Dedifferentiated amniotic fluid mesenchymal stem cell (primary cell): ENCODE measurements around the gene ZNF783.

Experiments
- DNase-seq: peaks from one replicate; pipeline ENCODE4 v3.0.0-alpha.2; 2016; ENCODE audit errors: extremely low spot score

The ZNF783 gene

DNA sequence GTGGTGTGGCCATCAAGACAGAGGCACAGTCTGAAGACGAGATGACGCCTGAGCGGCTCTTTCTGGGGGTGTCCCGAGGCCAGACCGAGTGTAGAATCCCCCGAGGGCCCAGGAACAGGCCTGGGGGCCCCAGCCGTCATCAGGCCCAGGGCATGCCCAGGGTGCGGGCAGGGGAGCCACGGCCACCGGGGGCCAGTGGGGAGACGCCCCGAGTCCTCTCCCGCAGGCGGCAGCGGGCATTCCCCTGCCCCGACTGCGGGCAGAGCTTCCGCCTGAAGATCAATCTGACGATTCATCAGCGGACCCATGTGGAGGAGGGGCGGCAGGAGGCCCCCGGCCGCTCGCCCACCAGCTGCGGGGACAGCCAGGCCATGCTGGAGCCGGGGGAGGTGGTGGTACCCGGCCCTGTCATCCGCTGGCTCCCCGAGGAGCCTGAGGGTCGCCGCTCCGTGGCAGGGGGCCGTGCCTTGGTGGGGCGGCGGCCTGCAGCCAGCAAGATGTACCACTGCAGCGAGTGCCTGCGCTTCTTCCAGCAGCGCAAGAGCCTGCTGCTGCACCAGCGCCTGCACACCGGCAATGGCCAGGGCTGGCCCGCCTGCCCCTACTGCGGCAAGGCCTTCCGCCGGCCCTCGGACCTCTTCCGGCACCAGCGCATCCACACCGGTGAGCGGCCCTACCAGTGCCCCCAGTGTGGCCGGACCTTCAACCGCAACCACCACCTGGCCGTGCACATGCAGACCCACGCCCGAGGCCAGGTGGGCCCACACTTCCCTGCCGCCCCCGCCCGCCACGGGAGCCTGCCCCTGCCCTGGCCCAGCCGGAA lies 19.7 kb downstream of the ZNF783 start:
- DNase-seq = no peak

DNA sequence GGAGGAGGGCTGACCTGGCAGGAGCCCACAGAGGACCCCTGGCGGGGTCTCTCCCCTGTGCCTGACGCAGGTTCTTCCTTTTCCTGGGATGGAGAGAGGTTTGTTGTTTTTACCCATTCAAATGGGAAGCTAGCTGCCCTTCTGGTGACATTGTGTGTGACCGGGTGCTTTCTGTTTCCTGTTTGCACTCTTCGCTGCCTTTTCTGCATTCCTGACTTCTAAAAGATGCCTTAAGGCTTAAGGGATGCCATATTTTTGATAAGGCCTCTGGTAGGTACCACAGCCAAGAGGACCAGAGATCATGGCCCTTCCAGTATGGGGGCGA lies 20.3 kb downstream of the ZNF783 start:
- DNase-seq = no peak

DNA sequence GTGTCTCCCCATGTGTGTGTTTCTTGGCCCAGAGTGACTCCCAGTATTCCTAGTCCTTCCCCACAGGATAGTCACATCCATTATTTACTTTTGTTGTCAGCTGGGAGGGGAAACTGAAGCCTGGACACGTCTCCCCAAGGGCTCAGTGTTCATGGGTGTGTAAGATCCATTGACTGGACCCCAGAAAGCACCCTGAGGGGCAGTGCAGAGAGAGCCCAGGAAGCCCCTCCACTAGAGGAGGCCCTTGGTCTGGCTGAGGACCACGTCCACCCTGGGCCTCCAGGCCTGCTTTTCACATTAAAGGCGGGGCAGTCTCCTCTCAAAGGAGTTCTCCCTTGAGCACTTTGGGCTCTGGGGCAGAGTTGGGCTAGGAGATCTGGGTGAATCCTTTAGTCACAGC lies 21.3 kb downstream of the ZNF783 start:
- DNase-seq = no peak

DNA sequence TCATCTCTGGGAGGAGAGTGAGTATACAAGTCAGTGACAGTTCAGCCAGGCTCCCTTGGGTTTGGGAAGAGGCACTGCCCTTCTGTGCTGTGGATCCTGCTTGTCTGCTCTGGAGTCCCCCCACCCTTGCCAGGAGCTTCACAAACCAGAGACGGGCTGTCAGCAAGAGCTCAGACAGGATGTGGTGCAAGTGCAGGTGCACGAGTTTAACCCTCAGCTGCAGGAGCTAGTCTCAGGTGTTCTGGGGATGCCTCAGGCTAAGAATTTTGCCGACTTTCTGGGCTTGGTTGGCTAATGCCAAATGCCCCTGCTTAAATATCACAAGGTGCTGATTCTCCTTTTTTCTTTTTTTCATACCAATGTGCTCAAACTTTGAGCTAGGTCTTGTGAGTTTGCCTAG lies 22.3 kb downstream of the ZNF783 start:
- DNase-seq = no peak

DNA sequence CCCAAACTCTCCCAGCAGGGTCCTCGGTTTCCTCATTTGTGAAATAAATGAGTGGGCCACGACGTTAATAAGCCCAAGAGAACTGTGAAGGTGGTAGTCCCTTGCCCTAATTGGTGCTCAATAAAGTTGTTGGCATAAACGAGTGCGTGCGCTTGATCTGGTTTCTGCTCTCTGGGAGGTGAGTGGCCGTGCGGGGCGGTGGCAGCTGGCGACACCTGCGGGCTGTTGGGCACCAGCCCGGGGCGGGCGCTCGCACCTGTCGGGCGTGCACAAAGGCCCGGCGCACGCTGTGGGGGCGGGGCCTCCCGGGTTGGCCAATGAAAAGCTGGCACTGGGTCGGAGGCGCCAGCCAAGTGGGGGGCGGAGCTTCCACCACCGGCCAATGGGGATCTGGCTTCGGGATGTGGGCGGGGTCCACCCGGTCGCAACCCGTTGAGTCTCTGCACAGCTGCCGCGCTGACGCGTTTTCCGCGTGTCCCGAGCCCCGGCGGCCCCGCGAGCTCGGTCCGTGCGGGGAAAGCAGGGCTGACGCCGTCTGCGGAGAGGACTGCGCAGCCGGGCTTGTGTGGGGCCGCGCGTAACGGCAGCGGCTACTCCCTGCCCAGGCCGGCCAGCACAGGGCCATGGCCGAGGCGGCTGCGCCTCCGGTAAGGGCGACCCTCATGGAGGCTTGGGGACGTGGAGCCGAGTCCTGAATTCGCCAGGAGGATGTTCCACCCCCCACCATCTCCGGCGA lies 23.0 kb downstream of the ZNF783 start:
- peak; percentile 78 for DNase-seq

DNA sequence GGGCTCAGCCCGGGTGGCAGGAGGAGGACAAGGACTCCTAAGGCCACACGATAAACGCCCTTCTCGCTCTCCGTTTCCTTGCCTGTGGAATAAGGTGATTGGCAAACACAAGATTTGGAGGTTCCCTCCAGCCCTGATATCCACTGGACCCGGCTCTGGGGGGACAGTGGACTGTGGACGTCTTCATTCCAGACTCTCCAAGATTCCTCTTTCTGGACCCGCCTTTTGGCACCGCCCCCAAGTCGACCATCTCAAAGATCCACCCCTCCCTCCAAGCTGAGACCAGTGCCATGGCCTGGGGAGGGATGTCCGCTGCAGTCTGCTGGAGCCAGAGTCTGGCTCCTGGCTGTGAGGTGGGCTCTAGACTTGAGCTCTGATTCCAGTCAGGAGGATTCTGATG lies 23.6 kb downstream of the ZNF783 start:
- no peak for DNase-seq

DNA sequence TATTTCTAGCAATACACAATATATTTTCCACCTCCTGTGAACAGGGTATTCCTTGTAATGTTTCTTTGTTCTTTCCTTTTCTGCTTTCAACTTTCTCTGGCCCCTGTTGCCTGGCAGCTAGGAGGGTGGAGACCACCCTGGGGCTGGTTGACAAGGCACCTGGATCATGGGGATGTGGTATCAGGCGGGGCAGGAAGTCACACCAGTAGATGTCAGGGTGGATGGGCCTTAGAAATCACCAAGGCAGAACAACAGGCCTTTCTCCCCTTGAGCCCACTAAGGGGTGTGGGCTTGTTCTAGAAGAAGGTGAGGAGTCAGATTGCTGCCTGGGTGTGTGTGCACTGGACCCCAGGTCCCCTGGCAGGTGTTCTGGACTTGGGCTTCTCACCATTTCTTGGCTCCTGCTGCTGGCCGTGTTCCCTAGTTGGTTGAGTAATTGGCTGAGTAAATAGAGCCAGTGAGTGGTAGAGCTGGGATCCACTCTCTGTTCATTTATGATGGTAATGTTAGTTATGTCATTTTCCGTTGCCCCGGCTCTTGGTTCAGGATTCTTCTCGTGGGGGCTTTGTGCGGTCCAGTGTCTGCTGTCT lies 24.9 kb downstream of the ZNF783 start:
- no peak for DNase-seq

DNA sequence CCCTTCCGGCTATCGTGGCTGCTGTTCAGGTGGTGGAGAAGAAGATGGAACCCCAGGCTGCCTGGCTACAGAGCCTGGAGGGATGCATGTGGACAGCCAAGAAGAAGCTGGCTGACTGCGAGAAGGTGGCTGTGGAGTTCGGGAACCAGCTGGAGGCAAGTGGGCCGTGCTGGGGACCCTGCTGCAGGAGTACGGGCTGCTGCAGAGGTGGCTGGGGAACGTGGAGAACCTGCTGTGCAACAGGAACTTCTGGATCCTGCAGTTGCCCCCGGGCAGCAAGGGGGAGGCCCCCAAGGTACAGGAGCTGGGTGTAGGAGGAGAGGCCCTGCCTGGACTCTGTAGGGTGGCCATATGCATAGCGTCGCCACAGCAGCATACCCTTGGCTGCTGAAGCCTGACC lies 25.6 kb downstream of the ZNF783 start:
- no peak for DNase-seq

DNA sequence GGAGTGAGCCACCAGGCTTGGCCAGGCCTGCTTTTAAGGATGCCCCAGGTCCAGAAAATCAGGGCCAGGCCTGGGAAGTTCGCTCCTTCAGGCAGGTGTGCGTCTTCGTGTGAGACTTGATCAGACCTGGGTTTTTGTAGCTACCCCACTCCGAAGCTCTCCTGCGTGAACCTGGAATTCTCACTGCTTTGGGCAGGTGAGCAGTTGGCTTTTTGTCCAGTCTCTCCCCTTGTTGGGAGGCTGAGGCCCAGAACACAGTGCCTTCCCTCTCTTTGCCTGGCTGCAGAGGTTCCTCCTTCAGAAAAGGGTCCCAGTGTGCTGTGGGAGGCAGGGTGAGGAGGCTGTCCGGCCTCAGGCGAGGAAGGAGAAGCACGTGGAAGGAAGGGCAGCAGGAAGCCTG lies 27.3 kb downstream of the ZNF783 start:
- no peak for DNase-seq

DNA sequence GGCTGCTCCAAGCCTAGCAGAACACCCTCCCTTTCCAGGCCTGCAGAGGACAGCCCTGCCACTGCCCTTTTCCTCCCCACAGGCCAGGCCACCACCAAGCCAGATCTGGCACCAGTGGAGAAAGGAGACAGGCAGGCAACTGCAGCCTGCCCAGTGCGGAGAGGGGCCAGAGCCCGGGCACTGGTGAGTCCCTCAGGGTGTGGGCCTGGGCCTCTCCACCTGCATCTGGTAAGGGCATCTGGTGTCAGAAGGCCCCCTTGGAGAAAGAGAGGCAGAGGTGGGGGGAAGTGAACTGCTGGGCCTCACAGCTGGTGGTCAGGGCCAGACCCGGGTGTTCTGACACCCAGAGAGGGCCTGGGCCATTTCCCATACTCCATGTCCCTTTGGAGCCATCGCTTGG lies 27.9 kb downstream of the ZNF783 start:
- no peak for DNase-seq

DNA sequence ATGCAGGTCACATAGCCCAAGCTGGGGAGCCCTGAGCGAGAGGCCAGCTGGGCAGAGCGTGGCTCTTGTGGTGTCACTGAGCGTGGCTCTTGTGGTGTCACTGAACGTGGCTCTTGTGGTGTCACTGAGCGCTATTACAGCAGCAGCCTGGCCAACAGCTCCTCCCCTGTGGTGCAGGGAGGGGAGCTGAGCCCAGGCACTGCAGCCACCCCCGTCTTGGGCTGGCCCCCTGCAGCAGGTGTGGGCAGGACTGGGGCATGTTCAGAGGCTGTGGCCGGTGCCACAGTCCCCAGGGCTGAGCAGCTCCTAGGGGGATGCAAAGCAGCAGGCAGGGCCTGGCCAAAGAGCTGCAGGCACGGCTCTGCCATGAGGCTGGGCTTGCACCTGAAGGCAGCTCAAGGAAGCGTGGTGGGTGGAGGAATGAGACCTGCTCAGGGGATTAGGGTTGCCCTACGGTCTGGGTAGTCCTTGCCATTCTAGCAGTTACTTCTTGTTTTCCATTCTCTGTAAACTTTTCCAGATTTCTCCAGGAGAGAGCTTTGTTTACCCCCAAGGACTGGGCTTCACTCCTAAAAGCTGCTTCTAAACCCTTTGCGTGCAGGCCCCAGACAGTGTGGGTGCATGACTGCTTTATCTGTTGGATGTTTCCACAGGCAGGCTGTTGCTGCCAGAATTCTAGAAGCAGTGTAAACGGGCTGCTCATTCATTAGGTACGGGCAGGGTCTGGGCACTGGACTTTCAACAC lies 29.2 kb downstream of the ZNF783 start:
- no peak for DNase-seq

DNA sequence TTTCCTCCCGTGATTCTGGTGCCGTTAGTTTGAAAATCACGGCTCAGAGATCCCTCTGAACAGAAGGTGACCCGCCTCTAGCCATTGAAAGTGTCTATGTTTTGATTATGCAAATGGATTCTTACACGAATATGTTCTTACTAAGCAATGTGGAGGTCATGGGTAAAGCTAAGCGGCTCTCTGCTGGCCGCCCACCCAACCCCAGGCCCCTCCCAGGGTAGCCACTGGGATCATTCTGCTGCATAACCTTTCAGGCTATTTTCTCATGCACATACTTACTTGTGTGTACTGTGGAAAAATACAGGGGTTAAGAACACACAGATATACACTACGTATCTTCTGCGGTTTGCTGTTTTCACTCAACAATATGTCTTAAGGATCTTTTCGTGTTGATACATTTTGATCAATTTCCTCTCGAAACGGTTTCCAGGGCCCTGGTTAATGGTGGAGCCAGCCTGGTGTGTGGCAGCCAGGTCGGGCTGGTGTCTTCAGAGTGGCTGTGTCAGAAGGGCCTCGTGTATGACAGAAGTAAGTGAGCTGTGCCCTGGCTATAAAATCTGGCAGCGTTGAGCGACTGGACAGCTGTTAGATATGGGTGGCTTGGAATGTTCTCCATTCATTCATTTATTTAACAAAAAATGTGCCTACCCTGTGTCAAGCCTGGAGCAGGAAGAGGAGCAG lies 29.9 kb downstream of the ZNF783 start:
- DNase-seq = no peak

DNA sequence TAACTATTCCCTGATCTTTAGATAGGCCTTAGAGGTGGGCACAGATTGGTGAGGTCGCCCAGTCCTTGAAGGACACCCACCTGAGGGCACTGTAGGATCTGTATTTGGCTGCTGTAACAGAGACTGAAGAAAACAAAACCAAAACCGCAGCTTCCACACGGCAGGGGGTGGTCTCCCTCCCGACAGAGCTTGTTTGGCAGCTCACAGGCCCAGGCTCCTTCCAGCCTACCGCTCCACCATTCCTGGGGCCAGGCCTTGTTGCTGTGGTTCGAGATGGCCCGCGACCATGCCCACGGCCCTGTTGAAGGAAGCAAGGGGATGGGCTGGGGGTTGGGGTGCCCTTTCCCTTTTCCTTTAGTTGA lies 30.4 kb downstream of the ZNF783 start:
- DNase-seq = no peak

DNA sequence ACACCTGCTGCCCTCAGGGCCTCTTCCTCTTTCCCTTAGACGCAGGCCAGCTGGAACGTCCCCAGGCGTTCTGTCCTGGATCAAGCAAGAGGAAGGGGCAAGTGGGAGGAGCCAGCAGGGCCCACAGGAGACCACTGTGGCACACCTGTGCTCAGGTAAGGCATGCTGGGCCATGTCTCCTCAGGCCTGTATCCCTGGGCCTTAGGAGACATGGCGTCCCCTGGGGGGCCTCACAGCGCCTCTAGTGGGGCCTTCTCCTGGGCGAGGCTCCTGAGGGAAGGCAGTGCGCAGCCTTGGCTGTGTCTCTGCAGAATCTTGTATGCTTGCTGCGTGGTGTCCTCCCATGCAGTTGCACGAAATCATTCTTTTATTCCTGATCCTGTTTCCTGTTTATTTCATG lies 31.3 kb downstream of the ZNF783 start:
- no peak for DNase-seq

DNA sequence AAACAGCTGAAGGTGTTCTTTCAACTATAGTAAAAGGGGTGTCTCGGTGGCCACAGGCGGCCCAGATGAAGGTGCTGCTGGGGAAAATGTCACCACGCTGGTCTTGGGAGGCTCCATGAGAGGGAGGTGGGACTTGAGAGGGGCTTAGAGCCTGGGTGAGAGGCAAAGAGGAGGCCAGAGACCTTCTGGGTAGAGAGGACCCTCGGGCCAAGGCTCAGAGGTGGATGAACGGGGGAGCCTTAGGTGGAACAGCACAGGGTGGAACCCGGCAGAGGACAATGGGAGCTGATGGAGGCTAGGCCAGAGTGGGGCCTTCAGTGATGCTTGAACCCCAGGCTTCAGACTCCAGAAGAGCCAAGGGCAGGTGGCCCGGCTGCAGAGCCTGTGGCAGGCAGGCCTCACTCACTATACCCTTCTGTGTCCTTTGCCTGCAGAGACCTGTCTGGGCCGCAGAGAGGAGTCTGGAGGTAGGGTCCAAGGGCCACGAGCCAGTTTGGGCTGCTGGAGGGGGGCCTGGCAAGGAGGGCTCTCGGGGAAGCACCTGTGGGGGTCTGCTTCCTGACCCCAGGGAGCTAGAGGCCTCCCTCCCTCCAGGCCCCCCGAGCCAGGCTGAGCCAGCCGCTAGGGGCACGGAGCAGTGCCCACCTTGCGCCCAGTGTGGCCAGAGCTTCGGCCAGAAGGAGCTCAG lies 32.1 kb downstream of the ZNF783 start:
- no peak for DNase-seq

DNA sequence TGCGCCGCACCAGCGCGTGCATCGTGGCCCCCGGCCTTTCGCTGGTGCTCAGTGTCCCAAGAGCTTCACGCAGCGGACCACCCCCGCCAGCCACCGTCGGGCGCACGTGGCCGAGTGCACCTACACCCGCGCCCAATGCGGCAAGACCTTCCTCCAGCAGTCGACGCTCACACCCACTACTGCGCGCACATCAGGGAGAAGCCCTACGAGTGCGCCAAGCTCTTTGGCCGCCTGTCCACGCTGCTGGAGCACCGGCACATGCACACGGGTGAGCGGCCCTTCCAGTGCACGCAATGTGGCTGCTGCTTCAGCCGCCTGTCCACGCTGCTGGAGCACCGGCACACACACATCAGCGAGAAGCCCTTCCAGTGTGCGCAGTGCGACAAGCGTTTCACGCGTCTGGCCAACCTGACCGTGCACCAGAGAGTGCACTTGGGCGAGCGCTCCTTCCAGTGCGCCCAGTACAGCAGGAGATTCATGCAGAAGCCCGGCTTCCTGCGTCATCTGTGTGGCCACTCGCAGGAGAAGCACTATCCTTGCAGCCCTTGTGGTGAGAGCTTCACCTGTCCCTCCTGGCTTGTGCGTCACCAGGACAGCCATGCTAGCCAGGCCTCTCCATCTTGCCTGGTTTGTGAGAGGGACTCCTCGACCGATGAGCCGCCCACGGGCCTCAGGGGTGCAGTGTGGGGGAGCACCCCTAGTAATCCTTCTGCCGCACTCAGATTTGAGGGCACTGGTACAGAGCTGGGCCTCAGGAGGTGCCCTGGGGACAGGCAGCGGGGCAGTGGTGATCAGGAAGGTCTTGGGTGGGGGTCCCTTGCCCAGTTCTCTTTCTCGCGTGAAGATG lies 32.9 kb downstream of the ZNF783 start:
- no peak for DNase-seq

DNA sequence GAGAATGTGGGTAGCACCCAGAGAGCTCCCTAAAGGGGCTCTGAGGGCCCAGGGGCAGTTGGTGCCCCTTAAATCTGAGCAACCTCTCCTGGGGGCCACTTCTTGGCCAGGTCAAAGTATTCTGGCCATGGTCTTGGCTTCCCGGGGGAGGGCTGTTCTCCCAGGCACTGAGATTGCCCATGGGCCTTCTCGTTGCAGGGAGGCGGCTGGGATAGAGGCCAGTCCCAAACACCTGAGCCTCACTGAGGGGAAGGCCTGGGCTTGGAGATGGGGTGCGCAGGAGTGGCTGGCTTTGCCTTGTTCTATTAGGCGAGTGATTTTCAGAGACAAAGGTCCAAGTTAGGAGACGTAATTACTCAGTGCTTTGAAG lies 33.5 kb downstream of the ZNF783 start:
- no peak for DNase-seq

DNA sequence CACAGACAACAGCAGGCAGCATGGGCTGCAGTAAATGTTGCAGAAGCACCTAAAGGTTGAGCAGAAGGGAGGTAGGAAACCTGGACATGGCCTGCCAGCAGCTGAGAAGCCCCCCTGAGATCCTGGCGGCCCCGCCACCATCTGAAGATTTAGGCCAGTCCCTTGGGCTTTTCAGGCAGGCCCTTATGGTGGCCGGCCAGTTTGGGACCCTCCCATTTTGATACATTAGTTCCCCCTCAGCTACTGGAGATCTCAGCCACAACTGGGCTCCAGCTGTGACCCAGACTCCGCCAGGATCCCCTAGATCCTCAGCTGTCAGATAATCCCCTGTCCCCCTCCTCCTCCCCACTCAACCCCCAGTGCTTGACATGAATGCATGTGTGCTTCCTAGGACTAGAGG lies 34.4 kb downstream of the ZNF783 start:
- no peak for DNase-seq

DNA sequence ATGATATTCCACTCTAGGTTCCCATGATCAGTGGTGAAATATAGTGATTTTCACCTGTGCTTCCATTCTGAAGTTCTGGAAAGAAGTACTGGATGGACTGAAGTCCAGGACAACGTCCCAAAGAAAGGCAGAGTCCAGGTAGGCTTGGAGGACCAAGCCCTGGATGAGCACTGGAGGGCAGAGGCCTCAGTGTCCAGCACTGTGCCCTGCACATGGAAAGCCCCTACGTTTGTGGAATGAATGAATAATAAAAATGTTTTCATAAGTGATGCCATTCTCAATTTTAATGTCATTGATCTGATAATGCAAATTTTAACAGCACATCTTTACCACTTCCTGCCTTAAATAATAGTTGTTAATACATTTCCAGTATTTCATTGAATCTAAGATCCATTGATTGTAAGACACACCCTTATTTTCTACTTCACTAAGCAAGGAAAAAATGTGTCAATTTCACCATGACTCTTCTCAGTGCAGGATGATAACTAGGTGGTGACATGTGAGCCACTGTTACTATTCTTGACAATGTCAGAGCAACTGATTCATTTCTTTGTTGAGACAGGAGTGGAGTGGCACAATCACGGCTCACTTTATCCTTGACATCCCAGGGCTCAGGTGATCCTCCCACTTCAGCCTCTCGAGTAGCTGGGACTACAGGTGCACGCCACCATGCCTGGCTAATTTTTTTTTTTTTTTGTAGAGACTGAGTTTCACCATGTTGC lies 35.2 kb downstream of the ZNF783 start:
- DNase-seq = no peak
